RWPE2 (cell line): ENCODE measurements around the gene RHO.
"Not testable (repeated sequence)": the region's sequence is repeated elsewhere in the genome, so short reads cannot be mapped to it uniquely, and the experiment has no call there.

ENCODE experiments used
- ATAC-seq: fragments of 200-7000 bp; cut with Tn5 transposase; 3 replicates; pipeline ENCODE4 v1.9.1; 2021; ENCODE audit warnings: low read depth
- DNase-seq: peaks from one replicate; pipeline ENCODE4 v3.0.0-alpha.2; 2020; ENCODE audit warnings: low spot score
- H3K27ac ChIP-seq: fragments of 450-650 bp; 2 replicates; pipeline ENCODE4 v1.5.1; 2017; ENCODE audit warnings: mild to moderate bottlenecking; ENCODE audit not compliant: poor library complexity, severe bottlenecking
- H3K27me3 ChIP-seq: fragments of 250-450 bp; sonication (Bioruptor Pico); 2 replicates; pipeline ENCODE4 v1.5.1; 2021; ENCODE audit warnings: mild to moderate bottlenecking, moderate library complexity; ENCODE audit not compliant: insufficient read depth, poor library complexity, severe bottlenecking
- H3K36me3 ChIP-seq: fragments of 250-450 bp; sonication (Bioruptor Pico); 2 replicates; pipeline ENCODE4 v1.5.1; 2020; ENCODE audit warnings: low read depth, mild to moderate bottlenecking, moderate library complexity
- H3K4me1 ChIP-seq: fragments of 250-450 bp; sonication (Bioruptor Pico); 2 replicates; pipeline ENCODE4 v1.5.1; 2021; ENCODE audit warnings: mild to moderate bottlenecking, moderate library complexity; ENCODE audit not compliant: insufficient read depth, poor library complexity, severe bottlenecking
- H3K4me3 ChIP-seq: fragments of 250-450 bp; sonication (Bioruptor Pico); 2 replicates; pipeline ENCODE4 v1.5.1; 2021; ENCODE audit warnings: mild to moderate bottlenecking, moderate library complexity; ENCODE audit not compliant: severe bottlenecking
- H3K9me3 ChIP-seq: fragments of 250-450 bp; sonication (Bioruptor Pico); 2 replicates; pipeline ENCODE4 v1.5.1; 2021; ENCODE audit warnings: mild to moderate bottlenecking, moderate library complexity; ENCODE audit not compliant: severe bottlenecking
- TF ChIP-seq, protein P1 (sequence below): fragments of 450-650 bp; IDR thresholded peaks from one replicate; pipeline ENCODE4 v1.5.1; 2017; ENCODE audit warnings: mild to moderate bottlenecking, moderate library complexity; ENCODE audit not compliant: poor library complexity, severe bottlenecking

Gene RHO

DNA sequence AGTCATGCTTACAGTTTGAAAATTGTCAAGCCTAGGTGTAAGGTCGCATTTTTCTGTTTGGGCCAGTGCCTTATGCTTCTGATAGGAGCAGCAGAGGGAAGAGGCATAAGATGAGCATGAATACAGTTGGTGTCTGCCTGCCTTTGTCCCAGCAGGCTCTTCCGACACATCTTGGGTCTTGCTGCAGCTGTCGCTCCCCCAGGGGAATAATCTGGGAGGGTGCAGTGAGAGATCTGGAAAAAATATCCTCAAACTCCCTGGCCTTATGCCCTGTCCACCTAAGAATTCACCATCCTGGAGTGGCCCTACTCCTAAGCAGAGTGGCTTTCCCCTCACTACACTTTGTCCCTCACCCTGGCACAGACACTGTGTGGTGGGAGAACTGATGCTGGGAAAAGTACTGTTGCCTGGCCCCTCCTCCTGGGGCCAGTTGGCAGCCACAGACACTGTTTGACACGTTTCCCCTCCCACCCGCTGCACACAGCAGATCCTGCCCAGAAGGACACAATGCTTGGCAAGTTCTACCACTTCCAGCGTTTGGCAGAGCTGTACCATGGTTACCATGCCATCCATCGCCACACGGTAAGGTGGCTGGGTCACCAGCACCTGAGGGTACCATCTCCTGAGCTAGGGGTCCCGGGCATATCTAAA, 21.1 kb upstream of the RHO start:
- H3K27me3 ChIP-seq, result no peaks in the 10 kb centered on the region
- no peaks in the 10 kb centered on the region for H3K9me3 ChIP-seq
- TF ChIP-seq, protein P1, sequence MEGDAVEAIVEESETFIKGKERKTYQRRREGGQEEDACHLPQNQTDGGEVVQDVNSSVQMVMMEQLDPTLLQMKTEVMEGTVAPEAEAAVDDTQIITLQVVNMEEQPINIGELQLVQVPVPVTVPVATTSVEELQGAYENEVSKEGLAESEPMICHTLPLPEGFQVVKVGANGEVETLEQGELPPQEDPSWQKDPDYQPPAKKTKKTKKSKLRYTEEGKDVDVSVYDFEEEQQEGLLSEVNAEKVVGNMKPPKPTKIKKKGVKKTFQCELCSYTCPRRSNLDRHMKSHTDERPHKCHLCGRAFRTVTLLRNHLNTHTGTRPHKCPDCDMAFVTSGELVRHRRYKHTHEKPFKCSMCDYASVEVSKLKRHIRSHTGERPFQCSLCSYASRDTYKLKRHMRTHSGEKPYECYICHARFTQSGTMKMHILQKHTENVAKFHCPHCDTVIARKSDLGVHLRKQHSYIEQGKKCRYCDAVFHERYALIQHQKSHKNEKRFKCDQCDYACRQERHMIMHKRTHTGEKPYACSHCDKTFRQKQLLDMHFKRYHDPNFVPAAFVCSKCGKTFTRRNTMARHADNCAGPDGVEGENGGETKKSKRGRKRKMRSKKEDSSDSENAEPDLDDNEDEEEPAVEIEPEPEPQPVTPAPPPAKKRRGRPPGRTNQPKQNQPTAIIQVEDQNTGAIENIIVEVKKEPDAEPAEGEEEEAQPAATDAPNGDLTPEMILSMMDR, result no peak
- no peaks in the 10 kb centered on the region for H3K36me3 ChIP-seq
- H3K27ac ChIP-seq, result no peak overlapping the region
- no peak for ATAC-seq
- no peaks in the 10 kb centered on the region for H3K4me1 ChIP-seq
- no peak overlapping the region for H3K4me3 ChIP-seq
- DNase-seq, result no peak

DNA sequence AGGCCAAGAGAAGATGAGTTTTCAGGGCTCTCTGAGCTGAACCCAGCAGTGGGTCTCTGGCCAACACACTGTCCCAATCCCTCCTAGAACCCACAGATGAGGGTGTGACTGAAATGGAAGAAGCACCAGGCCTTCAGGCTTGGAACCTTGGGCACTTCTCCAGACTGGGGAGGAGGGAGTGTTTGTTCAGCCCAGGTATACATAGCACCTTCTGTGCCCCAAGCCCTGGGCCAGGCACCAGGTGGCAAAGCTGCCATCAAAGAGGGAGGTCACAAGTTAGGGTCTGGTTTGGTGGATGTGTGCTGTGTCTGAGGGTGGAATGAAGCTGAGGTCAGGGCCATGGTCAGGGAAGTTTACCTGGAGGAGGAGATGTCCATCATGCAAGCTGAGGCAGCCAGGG, 15.8 kb upstream of the RHO start:
- Histone ChIP-seq H3K36me3 (no peaks in the 10 kb centered on the region), H3K9me3 (no peaks in the 10 kb centered on the region), H3K4me3 (no peak overlapping the region), H3K27me3 (no peaks in the 10 kb centered on the region), H3K4me1 (no peaks in the 10 kb centered on the region), H3K27ac (no peak overlapping the region)
- no peak for DNase-seq
- ATAC-seq, result no peak
- TF ChIP-seq, protein P1, result no peak

DNA sequence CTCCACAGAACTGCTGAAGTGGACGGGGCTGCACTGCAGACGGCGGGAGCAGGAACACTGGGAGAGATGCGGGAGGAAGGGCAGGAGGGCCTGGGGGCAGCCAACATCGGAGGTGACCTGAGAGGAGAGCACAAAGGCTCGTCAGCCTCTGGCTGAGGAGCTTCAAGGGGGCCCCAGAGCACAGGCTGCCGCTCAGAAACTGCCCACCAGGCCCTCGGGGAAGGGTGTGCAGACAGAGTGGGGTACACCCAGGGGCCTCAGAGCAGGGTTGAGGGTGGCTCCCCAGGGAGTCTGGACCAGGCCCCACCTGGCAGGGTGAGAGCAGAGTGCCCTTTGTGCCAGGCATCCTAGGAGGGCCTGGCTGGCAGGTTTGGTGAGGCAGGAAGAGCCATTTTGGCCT, 14.7 kb upstream of the RHO start:
- Histone ChIP-seq H3K9me3 (no peaks in the 10 kb centered on the region), H3K4me3 (no peak overlapping the region), H3K4me1 (no peaks in the 10 kb centered on the region), H3K27me3 (no peaks in the 10 kb centered on the region), H3K36me3 (no peaks in the 10 kb centered on the region), H3K27ac (no peak overlapping the region)
- DNase-seq, result no peak
- no peak; the same call in 2 of the 3 replicates for ATAC-seq
- TF ChIP-seq, protein P1, result no peak

DNA sequence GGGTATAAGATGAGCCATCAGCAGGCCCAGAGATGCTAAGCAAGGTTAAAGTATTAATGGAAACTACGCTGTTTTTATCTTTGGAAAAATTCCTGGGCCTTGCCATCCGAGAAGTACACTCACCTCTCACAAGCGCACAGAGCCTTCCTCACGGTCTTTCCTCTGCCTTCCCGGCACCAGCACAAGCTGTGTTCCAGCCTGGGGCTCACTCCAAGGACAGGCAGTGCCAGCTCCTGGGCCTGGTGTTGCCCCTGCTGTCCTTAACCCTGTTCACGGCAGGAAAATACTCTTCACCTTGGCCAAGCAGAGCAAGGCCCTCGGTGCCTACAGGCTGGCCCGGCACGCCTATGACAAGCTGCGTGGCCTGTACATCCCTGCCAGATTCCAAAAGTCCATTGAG, 14.3 kb upstream of the RHO start:
- TF ChIP-seq, protein P1, result no peak
- H3K4me1 ChIP-seq, result no peaks in the 10 kb centered on the region
- ATAC-seq (no peak), DNase-seq (no peak)
- H3K9me3 ChIP-seq, result no peaks in the 10 kb centered on the region
- H3K27ac ChIP-seq, result no peak overlapping the region
- no peaks in the 10 kb centered on the region for H3K27me3 ChIP-seq
- H3K4me3 ChIP-seq, result no peak overlapping the region
- H3K36me3 ChIP-seq, result no peaks in the 10 kb centered on the region

DNA sequence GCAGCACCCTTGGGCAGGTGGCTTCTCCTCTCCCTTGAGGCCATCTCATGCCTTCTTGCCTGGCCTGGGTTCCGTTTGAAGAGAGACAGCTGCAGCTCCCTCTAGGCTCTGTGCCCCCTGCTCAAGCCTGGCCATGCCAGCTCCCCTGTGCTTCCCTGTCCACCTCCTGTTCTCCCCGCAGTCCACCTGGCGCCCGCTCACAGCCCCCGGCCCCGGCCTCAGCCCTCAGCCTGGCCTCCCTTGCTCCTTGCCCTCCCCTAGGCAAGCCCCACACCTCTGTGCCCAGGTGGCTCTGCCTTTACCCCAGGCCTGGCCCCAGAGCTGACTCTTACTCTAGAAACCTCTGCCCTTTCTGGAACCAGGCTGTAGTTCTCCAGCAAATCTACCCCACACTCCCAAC, 13.9 kb upstream of the RHO start:
- Histone ChIP-seq H3K36me3 (no peaks in the 10 kb centered on the region), H3K27me3 (no peaks in the 10 kb centered on the region), H3K9me3 (no peaks in the 10 kb centered on the region), H3K4me1 (no peaks in the 10 kb centered on the region), H3K4me3 (no peak overlapping the region), H3K27ac (no peak overlapping the region)
- DNase-seq, result no peak
- TF ChIP-seq, protein P1, result no peak
- ATAC-seq, result no peak

DNA sequence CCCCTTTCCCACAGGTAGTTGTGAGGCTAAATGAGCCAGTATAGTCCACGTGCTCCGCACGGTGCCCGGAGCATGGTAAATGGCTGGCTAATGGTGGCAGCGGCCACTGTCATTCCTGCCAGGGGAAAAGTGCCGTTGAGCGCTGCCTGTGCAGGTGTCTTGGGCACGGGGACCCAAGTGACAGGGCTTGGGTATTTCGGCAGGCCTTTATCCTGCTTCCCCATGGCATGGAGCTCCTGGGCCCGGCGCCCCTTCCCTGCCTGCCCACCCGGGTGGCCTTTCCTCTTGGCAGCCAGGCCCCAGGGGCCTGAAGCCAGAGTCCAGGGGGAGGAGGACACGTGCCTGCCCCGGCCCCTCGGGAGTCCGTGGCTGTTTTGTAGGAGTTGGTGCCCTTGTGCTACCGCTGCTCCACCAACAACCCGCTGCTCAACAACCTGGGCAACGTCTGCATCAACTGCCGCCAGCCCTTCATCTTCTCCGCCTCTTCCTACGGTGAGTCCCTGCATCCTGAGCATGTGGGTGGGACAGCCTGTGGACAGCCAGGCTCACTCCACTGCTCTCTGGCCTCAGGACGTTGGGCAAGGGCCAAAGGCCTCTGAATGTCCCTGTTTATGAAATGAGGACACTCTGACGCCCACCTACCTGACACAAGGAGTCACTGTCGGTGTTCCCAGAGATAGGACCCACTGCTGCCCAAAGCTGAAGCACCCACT, 13.2 kb upstream of the RHO start:
- H3K9me3 ChIP-seq, H3K36me3 ChIP-seq, H3K4me1 ChIP-seq, ATAC-seq, H3K27me3 ChIP-seq, DNase-seq, H3K27ac ChIP-seq, H3K4me3 ChIP-seq: not testable (repeated sequence)

DNA sequence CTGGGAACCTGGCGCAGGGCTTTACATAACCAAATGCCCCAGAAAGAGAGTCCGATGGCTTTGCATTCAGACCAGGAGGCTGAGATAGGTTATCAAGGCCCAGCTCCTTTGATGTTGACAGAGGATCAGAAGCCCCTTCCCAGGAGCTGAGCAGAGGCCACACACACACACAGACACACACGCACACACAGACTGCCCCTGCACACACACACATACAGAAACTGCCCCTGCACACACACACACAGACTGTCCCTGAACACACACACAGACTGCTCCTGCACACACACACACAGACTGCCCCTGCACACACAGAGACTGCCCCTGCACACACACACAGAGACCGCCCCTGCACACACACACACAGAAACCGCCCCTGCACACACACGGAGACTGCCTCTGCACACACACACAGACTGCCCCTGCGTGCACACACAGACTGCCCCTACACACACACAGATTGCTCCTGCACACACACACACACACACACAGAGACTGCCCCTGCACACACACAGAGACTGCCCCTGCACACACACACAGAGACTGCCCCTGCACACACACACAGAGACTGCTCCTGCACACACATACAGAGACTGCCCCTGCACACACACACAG, 12.5 kb upstream of the RHO start:
- not testable (repeated sequence) for H3K27ac ChIP-seq, H3K27me3 ChIP-seq, H3K36me3 ChIP-seq, H3K4me1 ChIP-seq, DNase-seq, ATAC-seq, H3K9me3 ChIP-seq, H3K4me3 ChIP-seq
